K562 (cell line): ENCODE results near the gene IQCE. TPM values are rescaled to one million over a fixed set of nuclear protein-coding genes. Genes with fewer than 3 reads are reported as not detected.
A peak's percentile ranks its signal among the peaks of the same experiment; 100 is the strongest.

ENCODE experiments used
- ATAC-seq: fragments of 200-7000 bp; cut with Tn5 transposase; 3 replicates; pipeline ENCODE4 v1.9.1; 2020; ENCODE audit warnings: moderate library complexity
- BruUV-seq: library from RNA; stranded (reverse); fragments of 400-500 nt; replicated peaks from 2 replicates; lab custom pipeline; 2021; lab: Mats Ljungman, UMichigan
- CTCF ChIA-PET: fragments of 300-600 bp; formaldehyde crosslinking; extraction: SDS; loops from one replicate; lab custom pipeline; 2021; ENCODE audit warnings: low intra/inter-chr PET ratio; lab: Yijun Ruan, JAX
- POLR2A ChIA-PET: fragments of 300-600, 350-650 bp; sonication (Branson Sonifier 250); formaldehyde crosslinking; extraction: SDS; loops from one replicate; lab custom pipeline; 2021; ENCODE audit warnings: antibody characterized with exemption, inconsistent platforms; lab: Yijun Ruan, JAX
- DNase-seq, 4 experiments: peaks; one replicate each; pipeline versions ENCODE4 v3.0.0 to v3.0.0-alpha.2; 2011 to 2018; ENCODE audit warnings: low spot score in 3 of 4, mixed read lengths in 3 of 4; ENCODE audit errors: extremely low read depth in 1 of 4
- FAIRE-seq: peaks from 2 replicates; lab custom pipeline; 2011; peaks lifted over from hg19 to GRCh38; lab: Jason Lieb, UNC
- H2AFZ ChIP-seq: 2 replicates; pipeline ENCODE4 v1.6.0; 2011; ENCODE audit warnings: low read depth, low read length, control low read depth, inconsistent platforms
- H3K27ac ChIP-seq: fragments of 200-600 bp; 3 replicates; pipeline ENCODE4 v1.8.0; 2011; ENCODE audit warnings: low read depth, mild to moderate bottlenecking, control low read depth, inconsistent platforms, low read length, moderate library complexity, mixed read lengths; ENCODE audit errors: extremely low read depth
- H3K27me3 ChIP-seq, 2 experiments: fragments of 300-600 bp in 1 of 2; 2 replicates in 1 of 2; 3 replicates in 1 of 2; pipeline versions ENCODE4 v1.6.0 to v1.8.0; 2011; ENCODE audit warnings: inconsistent platforms in 2 of 2, low read length in 2 of 2, mild to moderate bottlenecking in 1 of 2, mixed read lengths in 1 of 2, moderate library complexity in 1 of 2; ENCODE audit not compliant: control insufficient read depth in 2 of 2, insufficient read depth in 2 of 2
- H3K36me3 ChIP-seq: fragments of 300-600 bp; 3 replicates; pipeline ENCODE4 v1.8.0; 2011; ENCODE audit warnings: mild to moderate bottlenecking, low read length, inconsistent platforms; ENCODE audit not compliant: control insufficient read depth, insufficient read depth
- H3K4me1 ChIP-seq, 2 experiments: fragments of 200-600 bp in 1 of 2; replicated peaks in 1 of 2; 2 replicates in 1 of 2; 3 replicates in 1 of 2; pipeline versions ENCODE4 v1.5.1 to v1.8.0; 2011; ENCODE audit warnings: inconsistent platforms in 2 of 2, low read length in 2 of 2, mild to moderate bottlenecking in 1 of 2, mixed read lengths in 1 of 2, moderate library complexity in 1 of 2; ENCODE audit not compliant: control insufficient read depth in 2 of 2, insufficient read depth in 2 of 2
- H3K4me2 ChIP-seq: 2 replicates; pipeline ENCODE4 v1.6.1; 2011; ENCODE audit warnings: low read length, control low read depth, inconsistent platforms, mixed read lengths; ENCODE audit not compliant: insufficient read depth
- H3K4me3 ChIP-seq: fragments of 200-600 bp; sonication (generic), shearing (Covaris generic); 2 replicates; pipeline ENCODE4 v1.5.1; 2016; ENCODE audit warnings: control low read depth, inconsistent platforms
- H3K79me2 ChIP-seq: fragments of 200-600 bp; 3 replicates; pipeline ENCODE4 v1.8.0; 2011; ENCODE audit warnings: low read length, inconsistent platforms; ENCODE audit not compliant: control insufficient read depth, insufficient read depth
- H3K9ac ChIP-seq, 2 experiments: 2 replicates each; pipeline versions ENCODE4 v1.6.0 to v1.6.1; 2011; ENCODE audit warnings: low read depth in 2 of 2, low read length in 2 of 2, control low read depth in 1 of 2, inconsistent platforms in 1 of 2, mild to moderate bottlenecking in 1 of 2, mixed read lengths in 1 of 2; ENCODE audit not compliant: insufficient read depth in 1 of 2
- H3K9me1 ChIP-seq: one replicate; pipeline ENCODE4 v1.6.0; 2011; ENCODE audit warnings: inconsistent platforms, mild to moderate bottlenecking, low read length, moderate library complexity; ENCODE audit not compliant: control insufficient read depth, insufficient read depth
- H3K9me3 ChIP-seq: replicated peaks from 2 replicates; pipeline ENCODE4 v1.5.1; 2011; ENCODE audit warnings: low read depth, low read length, inconsistent platforms; ENCODE audit not compliant: control insufficient read depth, insufficient read depth
- H4K20me1 ChIP-seq: replicated peaks from 2 replicates; pipeline ENCODE4 v1.6.1; 2011; ENCODE audit warnings: low read length, inconsistent platforms, mixed read lengths; ENCODE audit not compliant: control insufficient read depth, insufficient read depth
- CHD2 ChIP-seq: IDR thresholded peaks from 2 replicates; pipeline ENCODE4 v1.6.1; 2011; ENCODE audit warnings: low read depth, low read length
- CHD7 ChIP-seq: fragments of 200-600 bp; sonication (generic); IDR thresholded peaks from one replicate; pipeline ENCODE4 v1.6.1; 2012; ENCODE audit warnings: mild to moderate bottlenecking, low read depth, low read length, inconsistent platforms
- E2F8 ChIP-seq: fragments of 450-650 bp; IDR thresholded peaks from 2 replicates; pipeline ENCODE4 v1.7.1; 2018; ENCODE audit warnings: mild to moderate bottlenecking, low read depth; ENCODE audit not compliant: partially characterized antibody
- NFIX ChIP-seq: fragments of 250-450 bp; sonication (Bioruptor Pico); IDR thresholded peaks from 2 replicates; pipeline ENCODE4 v1.4.0; 2020; ENCODE audit warnings: low read depth, mild to moderate bottlenecking, moderate library complexity
- RBFOX2 ChIP-seq: fragments of 200-400 bp; formaldehyde crosslinking; IDR thresholded peaks from 2 replicates; pipeline ENCODE4 v1.6.1; 2017; ENCODE audit warnings: low read depth, mild to moderate bottlenecking, low read length, moderate library complexity
- WGBS: fragments of 100-300 bp; shearing (Covaris generic); methylation state at CpG from one replicate; pipeline ENCODE4 v1.1.6; 2016; ENCODE audit warnings: low coverage, mixed read lengths; ENCODE audit not compliant: insufficient coverage; ENCODE audit errors: missing lambda C conversion rate; 5-methylcytosine and 5-hydroxymethylcytosine counted together
- in situ Hi-C: fragments of 300-500 bp; cut with MboI; formaldehyde crosslinking; loops from 4 replicates; pipeline ENCODE4 v1.15.0; 2018; ENCODE audit warnings: inconsistent platforms, mixed read lengths
- intact Hi-C: fragments of 100-400 bp; cut with micrococcal nuclease; formaldehyde crosslinking; loops from 2 replicates; pipeline ENCODE4 v1.14.2; 2022
- polyA plus RNA-seq, 8 experiments: library from polyadenylated mRNA; depleted of rRNA in 4 of 8; stranded (reverse) in 5 of 8; unstranded in 3 of 8; fragments of >200 nt; fragmentation: Nextera tagmentation in 2 of 8; fragmentation: Illumina TruSeq in 1 of 8; extraction: Ambion mirVana in 2 of 8; extraction: Trizol in 1 of 8; gene quantifications; 2 replicates each; pipeline versions ENCODE4 v1.2.1 to v1.2.3, GENCODE V29; 2011 to 2014; ENCODE audit warnings: inconsistent platforms in 1 of 8, missing spikeins in 1 of 8
- total RNA-seq, 7 experiments: library from RNA; depleted of rRNA in 6 of 7; stranded (reverse); fragments of >200 nt in 6 of 7; fragmentation: Illumina TruSeq in 2 of 7; extraction: Trizol in 2 of 7; gene quantifications; 2 replicates each; pipeline versions ENCODE4 v1.2.1 to v1.2.3, GENCODE V29; 2011 to 2021; ENCODE audit warnings: low replicate concordance in 1 of 7

The IQCE gene
- total and polyA plus RNA-seq, 9 of the 15 experiments (the other 6 are each of a cell fraction or from before 2014, with no cell fraction given) = 0.18 to 8.5 (median 4.2) TPM

GRCh38 chr7:2639695-2640481 is 81.1 kb downstream of the IQCE start:
- no peak overlapping the region for H3K4me3 ChIP-seq
- POLR2A ChIA-PET = no interaction called here
- H3K36me3 ChIP-seq = no peaks in the 10 kb centered on the region
- BruUV-seq = no TSS peak
- no peak overlapping the region for H3K4me2 ChIP-seq
- no peak overlapping the region for H2AFZ ChIP-seq
- H3K9me1 ChIP-seq = no peaks in the 10 kb centered on the region
- CTCF ChIA-PET = no interaction called here
- in situ Hi-C loops (no loop called here), intact Hi-C loops (no loop called here)
- no peaks in the 10 kb centered on the region; a peak in 1 of 5 replicates for H3K27me3 ChIP-seq
- no peaks in the 10 kb centered on the region for H3K9me3 ChIP-seq
- ATAC-seq = no peak
- H3K27ac ChIP-seq = no peak overlapping the region
- no peaks in the 10 kb centered on the region for H3K79me2 ChIP-seq
- H4K20me1 ChIP-seq = peaks cover 15% of the 10 kb centered on the region; the same call in 1 of the 2 replicates
- no peak overlapping the region; a peak in 1 of 4 replicates for H3K9ac ChIP-seq
- DNase-seq = no peak
- peaks cover 0 to 84% of the 10 kb centered on the region in 2 experiments; a peak in 3 of 5 replicates for H3K4me1 ChIP-seq
- WGBS = 45% methylated on average over 31 of the region's 37 CpGs
- no peak for FAIRE-seq
- TF ChIP-seq E2F8 = no peak
- no peak for TF ChIP-seq CHD7
- TF ChIP-seq RBFOX2 = 0 out of 2 replicates have a peak, but pooled peaks have one; percentile 17
- no peak for TF ChIP-seq CHD2
- TF ChIP-seq NFIX (CRISPR knock-in tag) = no peak
